ENCODE measurements around the gene PRR11. TPM values are rescaled to one million over a fixed set of nuclear protein-coding genes. Genes with fewer than 3 reads are reported as not detected.
A peak's percentile ranks its signal among the peaks of the same experiment; 100 is the strongest.

PRR11 gene
- total RNA-seq, 1 donor from 2014 or later = 9.6 TPM

DNA sequence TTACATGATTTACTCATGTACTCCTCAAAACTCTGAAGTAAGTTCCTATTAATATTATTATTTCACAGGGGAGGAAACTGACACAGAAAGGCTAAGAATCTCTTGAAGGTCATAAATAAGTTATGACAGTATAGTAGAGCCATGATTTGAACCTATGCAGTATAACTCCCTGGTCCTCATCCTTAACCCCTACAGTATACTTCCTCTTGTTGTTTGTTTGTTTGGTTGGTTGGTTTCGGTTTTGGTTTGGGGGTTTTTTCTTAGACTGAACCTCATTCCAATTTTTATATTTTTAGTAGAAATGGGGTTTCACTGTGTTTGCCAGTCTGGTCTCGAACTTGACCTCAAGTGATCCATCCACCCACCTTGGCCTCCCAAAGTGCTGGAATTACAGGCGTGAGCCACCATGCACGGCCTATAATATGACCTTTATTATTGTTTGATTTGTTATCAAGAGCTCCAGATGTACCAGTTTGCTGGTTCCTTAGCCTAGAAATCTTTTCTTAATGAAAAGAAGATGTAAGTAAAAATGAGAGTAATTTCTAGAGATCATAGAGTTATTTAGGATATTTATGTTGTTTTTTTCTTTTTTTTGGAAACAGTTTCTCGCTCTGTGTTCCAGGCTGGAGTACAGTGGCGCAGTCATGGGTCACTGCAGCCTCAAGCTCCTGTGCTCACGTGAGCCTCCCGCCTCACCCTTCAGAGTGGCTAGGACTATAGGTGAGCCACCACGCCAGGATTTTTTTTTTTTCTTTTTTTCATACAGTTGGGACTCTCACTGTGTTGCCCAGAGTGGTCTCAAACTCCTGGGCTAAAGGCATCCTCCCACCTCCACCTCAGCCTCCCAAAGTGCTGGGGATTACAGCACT lies 4.8 kb downstream of the PRR11 start:
- TF ChIP-seq, protein P1, sequence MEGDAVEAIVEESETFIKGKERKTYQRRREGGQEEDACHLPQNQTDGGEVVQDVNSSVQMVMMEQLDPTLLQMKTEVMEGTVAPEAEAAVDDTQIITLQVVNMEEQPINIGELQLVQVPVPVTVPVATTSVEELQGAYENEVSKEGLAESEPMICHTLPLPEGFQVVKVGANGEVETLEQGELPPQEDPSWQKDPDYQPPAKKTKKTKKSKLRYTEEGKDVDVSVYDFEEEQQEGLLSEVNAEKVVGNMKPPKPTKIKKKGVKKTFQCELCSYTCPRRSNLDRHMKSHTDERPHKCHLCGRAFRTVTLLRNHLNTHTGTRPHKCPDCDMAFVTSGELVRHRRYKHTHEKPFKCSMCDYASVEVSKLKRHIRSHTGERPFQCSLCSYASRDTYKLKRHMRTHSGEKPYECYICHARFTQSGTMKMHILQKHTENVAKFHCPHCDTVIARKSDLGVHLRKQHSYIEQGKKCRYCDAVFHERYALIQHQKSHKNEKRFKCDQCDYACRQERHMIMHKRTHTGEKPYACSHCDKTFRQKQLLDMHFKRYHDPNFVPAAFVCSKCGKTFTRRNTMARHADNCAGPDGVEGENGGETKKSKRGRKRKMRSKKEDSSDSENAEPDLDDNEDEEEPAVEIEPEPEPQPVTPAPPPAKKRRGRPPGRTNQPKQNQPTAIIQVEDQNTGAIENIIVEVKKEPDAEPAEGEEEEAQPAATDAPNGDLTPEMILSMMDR (IDR thresholded peaks at IDR 0.05; ENCODE audit: partially characterized antibody, unreplicated experiment) = no peak
- DNase-seq = no peak
- Mint-ChIP-seq H3K4me1 (ENCODE audit: low read depth, unreplicated experiment) (peaks cover 3% of the 10 kb centered on the region), H3K27me3 (ENCODE audit: unreplicated experiment) (no peaks in the 10 kb centered on the region), H3K36me3 (ENCODE audit: unreplicated experiment) (no peaks in the 10 kb centered on the region), H3K4me3 (ENCODE audit: unreplicated experiment) (no peak overlapping the region), H3K9me3 (ENCODE audit: unreplicated experiment) (no peaks in the 10 kb centered on the region), H3K27ac (ENCODE audit: unreplicated experiment) (no peak overlapping the region)

DNA sequence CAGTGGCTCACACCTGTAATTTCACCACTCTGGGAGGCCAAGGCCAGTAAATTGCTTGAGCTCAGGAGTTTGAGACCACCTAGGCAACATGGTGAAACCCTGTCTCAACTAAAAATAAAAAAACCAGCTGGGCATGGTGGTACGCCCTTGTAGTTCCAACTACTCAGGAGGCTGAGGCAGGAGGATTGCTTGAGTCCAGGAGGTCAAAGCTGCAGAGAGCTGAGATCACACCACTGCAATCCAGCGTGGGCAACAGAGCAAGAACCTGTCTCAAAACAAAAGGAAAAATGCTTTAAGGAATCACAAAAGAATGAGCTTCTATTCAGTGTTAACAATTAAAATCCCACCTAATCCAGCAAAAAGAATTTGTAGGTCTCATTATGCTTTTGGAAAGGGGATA lies 5.9 kb downstream of the PRR11 start:
- H3K36me3 Mint-ChIP-seq (ENCODE audit: unreplicated experiment) = no peaks in the 10 kb centered on the region
- no peak overlapping the region for H3K27ac Mint-ChIP-seq (ENCODE audit: unreplicated experiment)
- H3K9me3 Mint-ChIP-seq (ENCODE audit: unreplicated experiment) = no peaks in the 10 kb centered on the region
- TF ChIP-seq, protein P1 (IDR thresholded peaks at IDR 0.05; ENCODE audit: partially characterized antibody, unreplicated experiment) = no peak
- no peak overlapping the region for H3K4me3 Mint-ChIP-seq (ENCODE audit: unreplicated experiment)
- DNase-seq = no peak
- no peaks in the 10 kb centered on the region for H3K27me3 Mint-ChIP-seq (ENCODE audit: unreplicated experiment)
- H3K4me1 Mint-ChIP-seq (ENCODE audit: low read depth, unreplicated experiment) = peaks cover 3% of the 10 kb centered on the region

DNA sequence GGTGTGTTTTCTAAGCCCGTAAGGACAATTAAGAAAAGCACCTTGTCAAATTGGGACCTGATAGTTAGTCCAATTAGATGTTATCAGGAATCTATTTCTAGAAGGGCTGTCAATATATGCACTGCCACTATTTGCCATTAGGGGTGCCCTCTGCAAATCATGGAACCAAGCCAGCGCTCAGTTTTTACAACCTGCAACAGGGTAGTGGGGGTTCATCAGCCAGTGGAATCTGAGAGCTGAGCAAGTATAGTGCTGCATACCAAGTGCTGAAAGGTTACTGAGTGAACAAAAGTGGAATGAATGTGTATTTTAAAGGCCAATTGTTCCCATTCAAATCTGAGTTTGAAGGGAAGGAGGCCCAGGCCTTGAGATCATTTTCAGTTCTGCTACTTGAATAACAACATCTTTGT lies 10.4 kb downstream of the PRR11 start:
- peak; percentile 50 for DNase-seq
- H3K4me3 Mint-ChIP-seq (ENCODE audit: unreplicated experiment) = no peak overlapping the region
- no peaks in the 10 kb centered on the region for H3K9me3 Mint-ChIP-seq (ENCODE audit: unreplicated experiment)
- no peaks in the 10 kb centered on the region for H3K36me3 Mint-ChIP-seq (ENCODE audit: unreplicated experiment)
- TF ChIP-seq, protein P1 (IDR thresholded peaks at IDR 0.05; ENCODE audit: partially characterized antibody, unreplicated experiment) = peak; percentile 76
- peaks cover 3% of the 10 kb centered on the region for H3K4me1 Mint-ChIP-seq (ENCODE audit: low read depth, unreplicated experiment)
- no peaks in the 10 kb centered on the region for H3K27me3 Mint-ChIP-seq (ENCODE audit: unreplicated experiment)
- H3K27ac Mint-ChIP-seq (ENCODE audit: unreplicated experiment) = no peak overlapping the region

DNA sequence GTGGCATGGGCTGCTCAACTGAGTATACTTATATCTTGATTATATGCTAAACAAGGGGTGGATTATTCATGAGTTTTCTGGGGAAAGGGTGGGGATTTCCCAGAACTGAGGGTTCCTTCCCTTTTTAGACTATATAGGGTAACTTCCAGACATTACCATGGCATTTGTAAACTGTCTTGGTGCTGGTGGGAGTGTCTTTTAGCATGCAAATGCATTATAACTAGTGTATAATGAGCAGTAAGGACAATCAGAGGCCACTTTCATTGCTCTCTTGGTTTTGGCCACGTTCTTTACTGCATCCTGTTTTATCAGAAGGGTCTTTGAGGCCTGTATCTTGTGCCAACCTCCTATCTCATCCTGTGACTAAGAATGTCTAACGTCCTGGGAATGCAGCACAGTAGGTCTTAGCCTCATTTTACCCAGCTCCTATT lies 12.0 kb downstream of the PRR11 start:
- H3K36me3 Mint-ChIP-seq (ENCODE audit: unreplicated experiment) = no peaks in the 10 kb centered on the region
- DNase-seq = no peak
- no peak overlapping the region for H3K27ac Mint-ChIP-seq (ENCODE audit: unreplicated experiment)
- no peaks in the 10 kb centered on the region for H3K27me3 Mint-ChIP-seq (ENCODE audit: unreplicated experiment)
- TF ChIP-seq, protein P1 (IDR thresholded peaks at IDR 0.05; ENCODE audit: partially characterized antibody, unreplicated experiment) = no peak
- H3K4me1 Mint-ChIP-seq (ENCODE audit: low read depth, unreplicated experiment) = no peaks in the 10 kb centered on the region
- no peaks in the 10 kb centered on the region for H3K9me3 Mint-ChIP-seq (ENCODE audit: unreplicated experiment)
- H3K4me3 Mint-ChIP-seq (ENCODE audit: unreplicated experiment) = no peak overlapping the region

DNA sequence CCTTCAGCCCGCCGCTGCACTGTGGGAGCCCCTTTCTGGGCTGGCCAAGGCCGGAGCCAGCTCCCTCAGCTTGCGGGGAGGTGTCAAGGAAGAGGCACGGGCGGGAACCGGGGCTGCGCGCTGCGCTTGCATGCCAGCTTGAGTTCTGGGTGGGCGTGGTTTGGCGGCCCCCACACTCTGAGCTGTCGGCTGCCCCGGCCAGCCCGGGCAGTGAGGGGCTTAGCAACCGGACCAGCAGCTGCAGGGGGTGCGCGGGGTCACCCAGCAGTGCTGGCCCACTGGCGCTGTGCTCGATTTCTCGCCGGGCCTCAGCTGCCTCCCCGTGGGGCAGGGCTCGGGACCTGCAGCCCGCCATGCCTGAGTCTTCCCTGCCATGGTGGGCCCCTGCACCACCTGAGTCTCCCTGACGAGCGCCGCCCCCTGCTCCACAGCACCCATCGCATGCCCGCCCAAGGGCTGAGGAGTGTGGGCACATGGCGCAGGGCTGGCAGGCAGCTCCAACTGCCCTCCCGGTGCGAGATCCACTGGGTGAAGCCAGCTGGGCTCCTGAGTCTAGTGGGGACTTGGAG lies 17.0 kb downstream of the PRR11 start:
- DNase-seq = no peak
- peaks cover 5% of the 10 kb centered on the region for H3K9me3 Mint-ChIP-seq (ENCODE audit: unreplicated experiment)
- peaks cover 9% of the 10 kb centered on the region for H3K36me3 Mint-ChIP-seq (ENCODE audit: unreplicated experiment)
- TF ChIP-seq, protein P1 (IDR thresholded peaks at IDR 0.05; ENCODE audit: partially characterized antibody, unreplicated experiment) = no peak
- peaks cover 5% of the 10 kb centered on the region for H3K27me3 Mint-ChIP-seq (ENCODE audit: unreplicated experiment)
- H3K27ac Mint-ChIP-seq (ENCODE audit: unreplicated experiment) = no peak overlapping the region
- no peaks in the 10 kb centered on the region for H3K4me1 Mint-ChIP-seq (ENCODE audit: low read depth, unreplicated experiment)
- no peak overlapping the region for H3K4me3 Mint-ChIP-seq (ENCODE audit: unreplicated experiment)
